Activated T-cell treated with anti-CD3 and anti-CD28 coated beads for 48 hours (primary cell): Measurements from ENCODE around the gene PFN4.
"Not testable (repeated sequence)": the region's sequence is repeated elsewhere in the genome, so short reads cannot be mapped to it uniquely, and the experiment has no call there.

ENCODE experiments used
- DNase-seq: peaks from one replicate; pipeline ENCODE4 v3.0.0-alpha.2; 2020; ENCODE audit warnings: low read depth

Gene PFN4

GRCh38 chr2:24111407-24111901, 11.7 kb downstream of the PFN4 start:
- no peak for DNase-seq

- no peak for DNase-seq
Measured at GRCh38 chr2:24110660-24111303, 12.4 kb downstream of the PFN4 start.

DNA sequence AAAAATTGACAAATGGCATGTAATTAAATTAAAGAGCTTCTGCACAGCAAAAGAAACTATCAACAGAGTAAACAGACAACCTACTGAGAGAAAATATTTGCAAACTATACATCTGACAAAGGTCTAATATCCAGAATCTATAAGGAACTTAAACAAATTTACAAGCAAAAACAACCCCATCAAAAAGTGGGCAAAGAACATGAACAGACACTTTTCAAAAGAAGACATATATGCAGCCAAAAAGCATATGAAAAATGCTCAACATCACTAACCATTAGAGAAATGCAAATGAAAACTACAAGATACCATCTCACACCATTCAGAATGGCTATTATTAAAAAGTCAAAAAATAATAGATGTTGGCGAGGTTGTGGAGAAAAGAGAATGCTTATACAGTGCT, 13.7 kb downstream of the PFN4 start:
- not testable (repeated sequence) for DNase-seq

- DNase-seq: no peak
Measured at GRCh38 chr2:24107336-24107735, 15.8 kb downstream of the PFN4 start.

- DNase-seq: no peak
Measured at GRCh38 chr2:24106786-24107185, 16.3 kb downstream of the PFN4 start.

GRCh38 chr2:24105816-24106215, 17.3 kb downstream of the PFN4 start:
- no peak for DNase-seq

- DNase-seq: no peak
Measured at GRCh38 chr2:24104906-24105305, 18.2 kb downstream of the PFN4 start.

GRCh38 chr2:24104110-24104650, 19.0 kb downstream of the PFN4 start:
- DNase-seq: no peak

- DNase-seq: no peak
Measured at GRCh38 chr2:24102677-24103076, 20.5 kb downstream of the PFN4 start.

DNA sequence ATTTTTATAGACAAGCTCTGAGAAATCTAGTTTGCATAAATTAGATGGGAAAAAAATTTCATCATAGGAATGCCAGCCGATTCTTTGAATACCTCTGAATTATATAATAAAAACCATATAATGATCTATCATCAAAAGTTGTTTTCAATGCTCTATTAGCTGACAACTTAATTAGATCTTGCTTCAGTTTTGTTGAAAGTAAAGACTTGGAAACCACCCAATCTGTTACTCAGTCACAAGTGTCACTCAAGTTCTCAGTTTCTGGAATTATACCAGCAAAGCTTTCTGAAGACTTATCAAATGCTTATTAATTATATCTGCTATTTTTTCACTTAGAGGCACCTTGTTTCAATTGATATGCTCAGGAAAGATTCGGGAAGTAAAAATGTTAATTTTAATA, 21.1 kb downstream of the PFN4 start:
- no peak for DNase-seq

DNA sequence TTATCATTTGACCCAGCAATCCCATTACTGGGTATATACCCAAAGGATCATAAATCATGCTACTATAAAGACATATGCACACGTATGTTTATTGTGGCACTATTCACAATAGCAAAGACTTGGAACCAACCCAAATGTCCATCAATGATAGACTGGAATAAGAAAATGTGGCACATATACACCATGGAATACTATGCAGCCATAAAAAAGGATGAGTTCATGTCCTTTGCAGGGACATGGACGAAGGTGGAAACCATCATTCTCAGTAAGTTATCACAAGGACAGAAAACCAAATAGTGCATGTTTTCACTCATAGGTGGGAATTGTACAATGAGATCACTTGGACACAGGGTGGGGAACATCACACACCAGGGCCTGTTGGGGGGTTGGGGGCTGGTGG, 22.4 kb downstream of the PFN4 start:
- DNase-seq: not testable (repeated sequence)

DNA sequence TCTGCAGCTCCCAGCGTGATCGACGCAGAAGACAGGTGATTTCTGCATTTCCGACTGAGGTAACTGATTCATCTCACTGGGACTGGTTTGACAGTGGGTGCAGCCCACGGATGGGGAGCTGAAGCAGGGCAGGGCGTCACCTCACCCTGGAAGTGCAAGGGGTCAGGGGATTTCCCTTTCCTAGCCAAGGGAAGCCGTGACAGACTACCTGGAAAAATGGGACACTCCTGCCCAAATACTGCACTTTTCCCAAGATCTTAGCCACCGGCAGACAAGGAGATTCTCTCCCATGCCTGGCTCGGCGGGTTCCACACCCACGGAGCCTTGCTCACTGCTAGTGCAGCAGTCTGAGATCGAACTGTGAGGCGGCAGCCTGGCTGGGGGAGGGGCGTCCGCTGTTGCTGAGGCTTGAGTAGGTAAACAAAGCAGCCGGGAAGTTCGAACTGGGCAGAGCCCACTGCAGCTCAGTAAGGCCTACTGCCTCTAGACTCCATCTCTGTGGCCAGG, 27.9 kb downstream of the PFN4 start:
- DNase-seq: not testable (repeated sequence)

- not testable (repeated sequence) for DNase-seq
Measured at GRCh38 chr2:24093270-24093669, 29.9 kb downstream of the PFN4 start.

- no peak for DNase-seq
Measured at GRCh38 chr2:24088821-24089359, 34.2 kb downstream of the PFN4 start.

DNA sequence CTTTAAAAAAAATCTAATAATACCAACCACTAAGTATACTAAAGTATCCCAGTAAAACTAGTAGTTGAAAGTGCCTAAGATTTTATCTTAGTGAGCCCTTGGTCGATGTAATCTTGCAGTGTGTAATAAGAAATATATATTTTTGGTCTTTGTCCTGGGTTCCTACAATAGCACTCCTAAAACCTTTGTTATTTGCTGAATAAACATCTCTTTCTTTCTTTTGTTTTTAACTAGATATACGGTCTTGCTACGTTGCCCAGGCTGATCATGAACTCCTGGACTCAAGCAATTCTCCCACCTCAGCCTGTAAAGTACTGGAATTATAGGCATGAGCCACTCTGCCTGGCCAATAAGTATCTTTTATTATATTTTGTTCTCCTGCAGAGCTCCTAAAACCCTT, 36.1 kb downstream of the PFN4 start:
- no peak for DNase-seq

DNA sequence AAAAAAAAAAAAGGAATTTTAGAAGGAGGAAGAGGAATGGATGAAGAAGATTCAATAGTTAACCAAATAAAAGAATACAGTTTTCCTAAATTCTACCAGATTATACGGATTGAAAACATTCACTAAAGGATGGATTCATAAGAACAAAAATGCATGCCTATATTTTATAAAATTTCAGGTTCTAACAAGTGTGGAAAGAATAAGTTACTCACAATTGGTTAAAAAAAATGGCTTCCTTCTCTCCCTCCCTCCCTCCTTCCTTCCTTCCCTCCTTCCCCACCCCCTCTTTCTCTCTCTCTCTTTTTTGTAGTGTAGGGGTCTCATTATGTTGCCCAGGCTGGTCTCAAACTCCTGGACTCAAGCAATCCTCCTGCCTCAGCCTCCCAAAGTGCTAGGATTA, 36.9 kb downstream of the PFN4 start:
- DNase-seq: no peak

DNA sequence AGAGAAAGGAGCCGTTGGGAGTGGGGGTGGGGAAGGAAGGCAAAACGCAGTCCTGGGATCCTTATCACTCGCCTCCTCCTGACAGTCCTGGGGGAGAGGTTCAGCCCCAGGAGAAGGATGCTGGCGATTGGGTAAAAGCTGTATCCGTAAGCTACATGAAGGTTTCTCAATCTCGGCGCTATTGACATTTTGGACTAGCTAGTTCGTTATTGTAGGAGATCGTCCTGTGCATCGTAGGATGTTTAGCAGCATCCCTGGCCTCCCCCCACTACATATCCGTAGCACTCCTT, 38.0 kb downstream of the PFN4 start:
- DNase-seq: no peak

DNA sequence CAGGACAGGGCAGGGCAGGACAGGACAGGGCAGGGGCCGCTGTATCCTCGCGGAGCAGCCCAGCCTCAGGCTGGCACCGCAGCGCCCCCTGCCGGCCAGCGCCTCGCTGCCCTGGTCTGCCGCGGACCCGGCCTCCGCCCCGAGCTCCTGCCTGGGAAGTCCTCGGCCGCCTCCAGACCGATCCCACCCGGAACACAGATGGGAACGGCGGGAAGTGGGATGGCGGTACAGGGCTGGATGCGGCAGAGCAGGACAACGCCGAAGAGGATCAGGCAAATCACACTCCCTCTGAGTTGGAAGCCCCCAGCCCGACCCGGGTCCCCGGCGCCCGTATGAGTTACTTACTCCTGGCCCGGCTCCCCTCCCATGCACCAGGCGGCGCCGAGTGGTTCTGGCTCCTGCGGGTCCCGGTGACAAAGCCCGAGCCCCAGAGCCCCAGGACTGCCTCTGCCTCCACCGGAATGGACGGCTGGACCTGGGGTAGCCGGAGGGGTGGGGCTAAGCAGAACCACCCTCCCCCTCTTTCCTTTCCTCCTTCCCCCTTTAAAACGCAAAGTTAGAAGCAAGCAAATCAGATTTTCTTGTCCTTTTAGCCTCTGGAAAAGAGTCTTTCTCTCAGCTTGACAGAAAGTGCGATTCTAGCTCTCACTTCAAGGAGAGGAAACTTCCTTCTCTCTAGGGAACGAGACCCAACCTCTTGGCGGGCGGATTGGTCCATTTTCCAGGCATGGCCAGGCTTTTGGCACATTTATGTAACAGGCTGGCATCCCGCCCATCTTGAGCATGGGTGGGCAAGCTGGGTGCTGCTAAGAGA, 38.5 kb downstream of the PFN4 start, which contains the start of gene TP53I3:
TP53I3 (minus strand) TSS at position 449 of the 814 bp plus-strand sequence. CDS start 508 bp downstream, outside the sequence.
- peak; percentile 82 for DNase-seq

- no peak for DNase-seq
Measured at GRCh38 chr2:24083567-24084385, 39.4 kb downstream of the PFN4 start.

GRCh38 chr2:24082787-24083566, 40.2 kb downstream of the PFN4 start:
- DNase-seq: no peak

GRCh38 chr2:24080701-24081100, 42.4 kb downstream of the PFN4 start:
- no peak for DNase-seq
